ENCODE data around the gene GNRHR. TPM values are rescaled to one million over a fixed set of nuclear protein-coding genes. Genes with fewer than 3 reads are reported as not detected.

The GNRHR gene
- total and polyA plus RNA-seq, 2 of the 4 experiments (the other 2 are of a cell fraction): not detected

DNA sequence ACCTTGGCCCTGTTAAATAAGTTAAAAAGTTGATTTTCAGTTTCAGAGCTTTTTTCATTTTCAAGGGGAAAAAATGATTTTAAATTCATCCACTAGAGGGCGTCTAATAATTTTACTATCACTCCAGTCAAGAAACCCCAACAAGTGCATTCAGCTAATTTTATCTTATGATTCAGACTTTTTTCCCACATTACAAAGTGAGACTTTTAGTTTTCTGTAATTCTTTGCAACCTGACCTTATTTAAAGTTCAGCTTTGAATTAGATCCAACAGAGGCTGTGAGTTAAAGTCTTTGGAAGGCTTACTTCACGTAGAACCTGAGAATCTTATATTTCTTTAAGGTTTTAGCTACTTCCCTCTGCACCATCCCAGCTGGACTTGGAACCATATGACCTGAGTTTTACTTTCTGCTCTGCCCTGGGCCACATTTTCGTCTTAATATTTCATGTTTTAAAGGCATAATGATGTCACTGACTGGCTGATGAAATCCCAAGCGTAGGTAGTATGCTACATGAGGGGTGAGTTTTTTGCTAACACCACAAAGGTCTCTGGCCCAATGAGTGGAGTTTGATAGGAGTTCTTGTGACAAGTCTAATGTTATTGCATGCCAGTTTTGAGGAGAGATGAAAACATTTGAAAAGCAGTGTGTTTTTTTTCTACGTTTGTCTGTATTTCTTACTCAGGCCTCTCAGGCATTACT is 7.2 kb downstream of the GNRHR start:
- no peak overlapping the region for H3K23ac ChIP-seq (ENCODE audit: low read depth, low read length)
- H3K4ac ChIP-seq (ENCODE audit: low read depth, low read length): no peak overlapping the region
- no peaks in the 10 kb centered on the region; the same call in 1 of the 2 replicates for H3K9me1 ChIP-seq (ENCODE audit: insufficient read depth, low read length)
- H3K4me1 ChIP-seq (ENCODE audit: control insufficient read depth, insufficient read depth, low read length): peaks cover 2% of the 10 kb centered on the region; the same call in 1 of the 2 replicates
- no peak overlapping the region for H3K14ac ChIP-seq (replicated peaks; ENCODE audit: low read depth, low read length)
- H2AK9ac ChIP-seq (replicated peaks; ENCODE audit: low read depth, low read length, poor library complexity): no peak overlapping the region
- in situ Hi-C loops (cut with MboI; ENCODE audit: low sequenced_read_pairs) (no loop called here), intact Hi-C loops (cut with micrococcal nuclease) (loop anchor here (2.0 kb wide), 1 partner anchor 428 kb away; no protein-coding TSS in a partner anchor), dilution Hi-C loops (cut with HindIII; ENCODE audit: low sequenced_read_pairs, unreplicated experiment) (no loop called here)
- ChIA-PET POLR2A (ENCODE audit: unreplicated experiment) (no interaction called here), CTCF (interaction anchor here (0.6 to 1.8 kb wide), 13 partner anchors 9 to 429 kb away, joined by 3 to 7 read pairs (median 4); no protein-coding TSS in a partner anchor)
- TF ChIP-seq RAD21 (IDR thresholded peaks at IDR 0.05; ENCODE audit: low read length) (peak; percentile 36; the same call in 1 of the 2 replicates), MAZ (IDR thresholded peaks at IDR 0.05; ENCODE audit: borderline replicate concordance, low read depth, low read length) (no peak), SMC3 (IDR thresholded peaks at IDR 0.05; ENCODE audit: low read depth, low read length) (peak; percentile 37; the same call in 1 of the 2 replicates), CTCF (conservative IDR thresholded peaks at IDR 0.05; ENCODE audit: low read depth, low read length) (peak; percentile 55)
- DNase-seq (peak; percentile 51), ATAC-seq (ENCODE audit: low read depth) (no peak; the same call in 1 of the 2 replicates)
- H4K91ac ChIP-seq (ENCODE audit: insufficient read depth, low read depth, low read length): no peak overlapping the region
- H3K4me3 ChIP-seq (ENCODE audit: insufficient read depth, low read depth, low read length): no peak overlapping the region
- H2BK15ac ChIP-seq (ENCODE audit: low read depth, low read length): no peak overlapping the region
- no peak overlapping the region for H3K56ac ChIP-seq (ENCODE audit: extremely low read depth, insufficient read depth, low read length)
- no peaks in the 10 kb centered on the region for H3K79me1 ChIP-seq (ENCODE audit: low read depth in 1 of 2, low read length in 2 of 2)
- no peak overlapping the region for H2BK5ac ChIP-seq (ENCODE audit: low read depth, low read length, poor library complexity, severe bottlenecking)
- H3K36me3 ChIP-seq (ENCODE audit: control insufficient read depth, insufficient read depth, low read length): no peaks in the 10 kb centered on the region
- no peaks in the 10 kb centered on the region for H4K20me1 ChIP-seq (ENCODE audit: insufficient read depth, low read length)
- WGBS, 2 experiments (ENCODE audit: extremely low coverage in 2 of 2, insufficient read length in 1 of 2): 100% methylated on average over 1 of the region's 5 CpGs; no CpG with 5 or more reads in 1 of the 2 experiments
- no peak overlapping the region for H2BK120ac ChIP-seq (ENCODE audit: low read depth, low read length)
- H3K4me2 ChIP-seq (ENCODE audit: low read depth, low read length): no peak overlapping the region
- H3K9ac ChIP-seq (ENCODE audit: low read depth, low read length): no peak overlapping the region
- H4K8ac ChIP-seq (ENCODE audit: low read depth in 2 of 2, low read length in 2 of 2): no peak overlapping the region
- no peak overlapping the region for H2AK5ac ChIP-seq (ENCODE audit: low read depth, low read length)
- H3K27me3 ChIP-seq (ENCODE audit: control insufficient read depth, insufficient read depth, low read length): no peaks in the 10 kb centered on the region
- no peak overlapping the region for H2AFZ ChIP-seq (replicated peaks; ENCODE audit: low read length, poor library complexity)
- H2BK20ac ChIP-seq (ENCODE audit: low read depth, low read length): no peak overlapping the region
- no peaks in the 10 kb centered on the region for H3K9me3 ChIP-seq (ENCODE audit: control insufficient read depth, insufficient read depth, low read length)
- no peak overlapping the region for H3K18ac ChIP-seq (ENCODE audit: low read depth, low read length)
- no TSS peak for BruUV-seq (replicated peaks)
- no peak overlapping the region for H4K5ac ChIP-seq (ENCODE audit: low read depth, low read length)
- no peak overlapping the region for H3K27ac ChIP-seq (ENCODE audit: insufficient read depth, low read length)

Measured in IMR-90 (cell line).